HG03342 (cell line): ENCODE measurements around the gene ANO8.
"Not testable (repeated sequence)": the region's sequence is repeated elsewhere in the genome, so short reads cannot be mapped to it uniquely, and the experiment has no call there.

Source experiments
- ATAC-seq: cut with Tn5 transposase; IDR thresholded peaks from one replicate; pipeline ENCODE4 v1.9.1; 2021; ENCODE audit warnings: mild to moderate bottlenecking, moderate library complexity; ENCODE audit not compliant: unreplicated experiment

The ANO8 gene

GRCh38 chr19:17292301-17293074, 42.2 kb downstream of the ANO8 start:
- peak; percentile 77 for ATAC-seq

DNA sequence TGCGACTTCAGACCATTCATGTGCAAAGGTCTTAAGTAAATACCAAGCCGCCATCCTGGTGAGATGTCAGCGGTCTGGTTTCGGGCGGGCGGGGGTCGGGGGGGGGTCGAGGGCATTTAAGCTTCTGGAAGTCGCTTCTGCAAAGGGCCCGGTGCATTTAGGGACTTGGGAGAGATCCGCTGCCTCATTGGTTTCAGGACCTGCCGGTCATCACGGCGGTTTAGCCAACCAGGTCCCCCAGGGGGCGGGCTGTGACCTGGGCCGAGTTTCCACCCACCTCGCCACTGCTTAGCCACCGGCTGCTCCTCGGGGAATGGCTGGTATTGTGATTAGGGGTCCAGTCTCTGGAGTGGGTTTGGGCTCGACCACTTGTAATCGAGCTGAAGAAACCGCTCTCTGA, 45.2 kb downstream of the ANO8 start:
- no peak for ATAC-seq

DNA sequence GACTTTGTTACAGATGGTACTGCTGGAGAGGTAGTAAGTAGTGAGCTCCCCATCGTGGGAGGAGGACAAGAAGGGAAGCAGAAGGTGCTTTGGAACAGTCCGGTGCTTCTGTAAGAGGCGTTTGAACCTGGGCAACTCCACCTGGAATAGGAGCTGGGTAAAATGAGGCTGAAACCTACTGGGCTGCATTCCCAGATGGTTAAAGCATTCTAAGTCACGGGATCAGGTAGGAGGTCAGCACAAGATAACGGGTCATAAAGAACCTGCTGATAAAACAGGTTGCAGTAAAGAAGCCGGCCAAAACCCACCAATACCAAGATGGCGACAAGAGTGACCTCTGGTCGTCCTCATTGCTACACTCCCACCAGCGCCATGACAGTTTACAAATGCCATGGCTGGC, 47.9 kb downstream of the ANO8 start:
- no peak for ATAC-seq

- ATAC-seq = no peak
Observed at GRCh38 chr19:17286263-17286662, 48.4 kb downstream of the ANO8 start.

GRCh38 chr19:17285415-17286135, 49.1 kb downstream of the ANO8 start:
- ATAC-seq = no peak

DNA sequence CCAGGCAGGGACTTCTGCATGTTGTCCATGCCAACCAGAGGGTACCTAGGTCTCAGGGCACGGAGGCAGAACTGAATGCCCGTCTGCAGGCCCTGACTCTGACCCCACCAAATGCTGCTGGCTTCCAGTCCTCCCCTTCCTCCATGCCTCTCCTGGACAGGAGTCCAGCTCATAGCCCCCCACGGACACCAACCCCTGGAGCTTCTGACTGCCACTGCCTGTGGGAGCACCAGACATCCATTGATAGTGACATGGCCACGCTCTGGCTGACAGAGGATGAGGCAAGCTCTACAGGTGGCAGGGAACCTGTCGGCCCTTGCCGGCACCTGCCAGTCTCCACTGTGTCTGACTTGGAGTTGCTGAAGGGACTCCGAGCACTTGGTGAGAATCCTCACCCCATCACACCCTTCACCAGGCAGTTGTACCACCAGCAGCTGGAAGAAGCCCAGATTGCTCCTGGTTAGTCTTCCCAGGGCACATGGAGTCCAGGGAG, 51.1 kb downstream of the ANO8 start:
- no peak for ATAC-seq

- ATAC-seq = peak; percentile 48
Observed at GRCh38 chr19:17282488-17283125, 52.0 kb downstream of the ANO8 start.

DNA sequence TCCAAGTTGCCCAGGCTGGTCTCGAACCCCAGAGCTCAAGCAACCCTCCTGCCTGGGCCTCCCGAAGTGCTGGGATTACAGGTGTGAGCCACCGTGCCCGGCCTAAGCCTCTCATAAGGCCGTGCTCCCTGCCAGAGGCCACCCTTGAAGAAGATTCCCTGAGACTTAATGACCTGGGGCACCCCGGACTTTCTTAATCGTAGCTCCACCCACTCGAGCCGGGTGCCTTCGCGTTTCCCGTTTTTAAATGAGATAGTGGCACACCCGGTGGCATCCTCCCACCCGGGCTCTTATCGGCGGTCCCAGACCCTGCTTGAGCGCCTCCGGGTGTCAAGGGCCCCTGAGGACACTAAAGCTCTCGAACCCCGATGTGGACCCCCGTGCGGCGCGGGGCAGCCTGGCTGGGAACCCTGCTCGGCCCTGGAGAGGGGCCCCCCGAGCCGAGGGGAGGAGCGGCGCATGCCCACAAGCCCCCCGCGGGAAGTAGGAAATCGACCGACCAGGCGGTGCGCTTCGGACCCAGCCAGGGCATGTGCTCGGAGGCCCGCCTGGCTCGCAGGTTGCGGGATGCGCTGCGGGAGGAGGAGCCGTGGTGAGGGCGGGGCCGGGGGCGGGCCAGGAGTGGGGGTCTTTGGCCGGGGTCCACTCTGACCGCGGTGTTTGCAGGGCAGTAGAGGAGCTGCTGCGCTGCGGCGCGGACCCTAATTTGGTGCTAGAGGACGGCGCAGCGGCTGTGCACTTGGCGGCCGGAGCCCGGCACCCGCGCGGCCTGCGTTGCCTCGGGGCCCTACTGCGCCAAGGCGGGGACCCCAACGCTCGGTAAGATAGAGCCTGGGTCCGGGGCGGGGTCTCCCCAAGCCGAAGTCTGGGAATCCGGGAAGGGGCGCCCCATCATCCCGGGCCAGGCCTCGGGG, 53.0 kb downstream of the ANO8 start, which contains the start of gene ANKLE1:
ANKLE1 (plus strand) TSS at position 511 of the 914 bp plus-strand sequence; CDS start at position 531, 20 bp downstream.
- ATAC-seq = no peak

GRCh38 chr19:17279436-17279835, 55.2 kb downstream of the ANO8 start:
- ATAC-seq = no peak

DNA sequence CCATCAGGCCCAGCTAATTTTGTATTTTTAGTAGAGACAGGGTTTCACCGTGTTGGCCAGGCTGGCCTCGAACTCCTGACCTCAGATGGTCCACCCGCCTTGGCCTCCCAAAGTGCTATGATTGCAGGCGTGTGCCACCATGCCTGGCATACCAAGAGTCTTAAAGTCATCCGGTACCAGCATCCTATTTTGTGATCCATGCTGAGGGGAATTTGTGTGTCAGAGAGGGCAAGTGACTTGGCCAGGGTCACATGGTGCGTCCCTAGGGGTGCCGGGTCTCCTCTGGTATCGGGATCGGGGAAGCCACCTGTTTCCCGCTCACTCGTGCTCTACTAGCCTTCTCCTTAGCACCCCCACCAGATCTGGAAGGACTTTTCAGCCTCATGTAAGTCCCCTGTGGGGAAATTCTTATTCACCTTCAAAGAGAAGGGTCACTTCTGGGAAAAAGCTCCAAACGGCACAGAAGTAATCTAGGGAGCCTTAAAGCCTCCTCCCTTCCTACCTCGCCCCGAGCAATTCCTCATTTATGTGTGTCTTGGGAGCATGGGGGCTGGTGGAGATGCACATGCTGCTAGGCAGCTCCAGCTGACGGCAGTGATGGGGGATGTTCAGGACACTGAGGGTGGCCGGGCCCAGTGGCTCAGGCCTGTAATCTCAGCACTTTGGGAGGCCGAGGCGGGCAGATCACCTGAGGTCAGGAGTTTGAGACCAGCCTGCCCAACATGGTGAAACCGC, 59.0 kb downstream of the ANO8 start:
- no peak for ATAC-seq

GRCh38 chr19:17274892-17275291, 59.8 kb downstream of the ANO8 start:
- not testable (repeated sequence) for ATAC-seq
